Measurements from ENCODE around the gene RAI1. TPM values are rescaled to one million over a fixed set of nuclear protein-coding genes. Genes with fewer than 3 reads are reported as not detected.
A peak's percentile ranks its signal among the peaks of the same experiment; 100 is the strongest.

RAI1 gene
- total and polyA plus RNA-seq, 12 donors = 4.2 to 37.3 (median 26.9) TPM

DNA sequence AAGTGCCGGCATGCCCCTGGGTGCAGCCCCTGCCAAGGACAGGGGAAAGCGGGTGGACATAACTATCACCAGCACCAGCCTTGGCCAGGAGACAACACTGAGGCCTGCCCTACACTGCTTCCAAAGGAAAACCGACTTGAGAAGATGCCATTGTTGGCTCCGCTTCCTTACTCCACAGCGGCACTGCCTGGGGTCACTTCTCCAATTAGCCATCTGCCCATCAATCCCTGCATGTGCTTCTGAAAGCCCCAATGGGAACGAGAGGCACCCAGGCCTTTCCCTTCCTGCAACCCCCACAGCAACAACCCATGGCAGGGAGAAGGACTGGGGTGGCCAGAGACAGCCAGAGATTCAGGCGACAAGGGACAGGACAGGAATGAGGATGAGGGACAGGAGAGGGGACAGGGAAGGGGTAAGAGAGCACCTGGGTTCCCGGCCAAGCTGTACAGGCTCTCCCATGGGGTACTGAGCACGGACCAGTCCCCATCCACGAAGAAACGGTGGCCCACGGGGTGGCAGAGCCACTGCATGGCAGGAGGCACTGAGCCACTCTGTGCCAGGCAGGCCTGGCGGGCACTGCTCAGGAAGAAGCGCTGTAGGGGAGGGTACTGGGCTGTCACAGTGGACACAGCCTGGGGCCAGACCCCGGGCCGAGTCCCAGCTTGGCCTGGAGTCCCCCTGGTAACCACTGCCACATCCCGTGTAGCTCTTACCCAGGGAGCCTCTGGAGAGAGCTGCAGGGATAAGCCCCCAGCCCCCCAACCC is 134.4 kb downstream of the RAI1 start:
- Histone ChIP-seq H3K4me1 (replicated peaks in 1 of 2) (peaks cover 37 to 88% of the 10 kb centered on the region in 2 donors), H3K36me3 (replicated peaks in 1 of 2) (peaks cover 0 to 80% of the 10 kb centered on the region in 2 donors), H3K4me3 (no peak overlapping the region), H3K9me3 (replicated peaks in 1 of 3) (no peaks in the 10 kb centered on the region), H3K27ac (peak overlapping the region in 4 of 5 donors; percentile 17 to 94 (median 72)), H3K27me3 (no peaks in the 10 kb centered on the region)
- peak in 5 of 7 donors; percentile 56 to 72 (median 60) for DNase-seq
- no peak for TF ChIP-seq POLR2A (IDR thresholded peaks at IDR 0.05)
- TF ChIP-seq, protein P1, sequence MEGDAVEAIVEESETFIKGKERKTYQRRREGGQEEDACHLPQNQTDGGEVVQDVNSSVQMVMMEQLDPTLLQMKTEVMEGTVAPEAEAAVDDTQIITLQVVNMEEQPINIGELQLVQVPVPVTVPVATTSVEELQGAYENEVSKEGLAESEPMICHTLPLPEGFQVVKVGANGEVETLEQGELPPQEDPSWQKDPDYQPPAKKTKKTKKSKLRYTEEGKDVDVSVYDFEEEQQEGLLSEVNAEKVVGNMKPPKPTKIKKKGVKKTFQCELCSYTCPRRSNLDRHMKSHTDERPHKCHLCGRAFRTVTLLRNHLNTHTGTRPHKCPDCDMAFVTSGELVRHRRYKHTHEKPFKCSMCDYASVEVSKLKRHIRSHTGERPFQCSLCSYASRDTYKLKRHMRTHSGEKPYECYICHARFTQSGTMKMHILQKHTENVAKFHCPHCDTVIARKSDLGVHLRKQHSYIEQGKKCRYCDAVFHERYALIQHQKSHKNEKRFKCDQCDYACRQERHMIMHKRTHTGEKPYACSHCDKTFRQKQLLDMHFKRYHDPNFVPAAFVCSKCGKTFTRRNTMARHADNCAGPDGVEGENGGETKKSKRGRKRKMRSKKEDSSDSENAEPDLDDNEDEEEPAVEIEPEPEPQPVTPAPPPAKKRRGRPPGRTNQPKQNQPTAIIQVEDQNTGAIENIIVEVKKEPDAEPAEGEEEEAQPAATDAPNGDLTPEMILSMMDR (IDR thresholded peaks at IDR 0.05) = no peak
- WGBS, 4 donors = 54 to 60% (median 59%) methylated on average over 14 to 17 of the region's 17 CpGs
- intact Hi-C loops (cut with DNase I) = loop anchor here in 1 of 2 donors (5.0 kb wide), 1 partner anchor 217 kb away; no protein-coding TSS in a partner anchor

DNA sequence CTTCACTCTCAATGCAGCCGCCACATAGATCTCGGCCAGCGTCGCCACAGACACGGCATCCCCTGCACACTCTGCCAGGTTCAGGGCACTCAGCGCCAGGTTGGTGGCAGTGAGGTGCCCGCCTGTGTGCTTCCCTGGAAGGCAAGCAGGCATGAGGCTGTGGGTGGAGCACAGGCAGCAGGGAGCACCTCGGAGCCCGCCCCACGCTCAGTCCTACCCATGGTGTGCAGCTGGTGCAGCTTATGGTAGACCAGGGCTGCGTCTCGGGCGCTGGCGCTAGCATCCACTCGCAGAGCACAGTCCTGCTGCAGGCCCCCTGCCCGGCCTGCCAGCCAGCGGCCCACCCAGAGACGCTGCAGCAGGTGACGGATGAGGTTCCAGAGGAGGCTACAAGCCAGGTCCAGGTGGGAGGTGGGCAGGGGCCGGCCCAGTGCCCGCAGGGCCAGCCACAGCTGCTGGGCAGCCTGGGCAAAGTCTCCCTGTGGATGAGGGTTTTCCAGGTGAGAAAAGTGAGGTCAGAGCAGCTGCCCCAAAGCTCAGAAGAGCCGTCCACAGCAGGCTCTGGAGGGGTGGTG is 135.1 kb downstream of the RAI1 start:
- intact Hi-C loops (cut with DNase I) = loop anchor here in 1 of 2 donors (5.0 kb wide), 1 partner anchor 216 kb away; no protein-coding TSS in a partner anchor
- no peaks in the 10 kb centered on the region for H3K9me3 ChIP-seq (replicated peaks in 1 of 3)
- TF ChIP-seq POLR2A (IDR thresholded peaks at IDR 0.05) = no peak
- TF ChIP-seq, protein P1 (IDR thresholded peaks at IDR 0.05) = no peak
- H3K27ac ChIP-seq = peak overlapping the region in 2 of 5 donors; percentile 93 to 94
- no peak overlapping the region for H3K4me3 ChIP-seq
- H3K27me3 ChIP-seq = no peaks in the 10 kb centered on the region
- DNase-seq = peak in 4 of 7 donors; percentile 38 to 65 (median 47)
- peaks cover 42 to 84% of the 10 kb centered on the region in 2 donors for H3K4me1 ChIP-seq (replicated peaks in 1 of 2)
- peaks cover 0 to 80% of the 10 kb centered on the region in 2 donors for H3K36me3 ChIP-seq (replicated peaks in 1 of 2)
- 65 to 100% (median 79%) methylated on average over 1 to 22 of the region's 22 CpGs for WGBS, 4 donors

DNA sequence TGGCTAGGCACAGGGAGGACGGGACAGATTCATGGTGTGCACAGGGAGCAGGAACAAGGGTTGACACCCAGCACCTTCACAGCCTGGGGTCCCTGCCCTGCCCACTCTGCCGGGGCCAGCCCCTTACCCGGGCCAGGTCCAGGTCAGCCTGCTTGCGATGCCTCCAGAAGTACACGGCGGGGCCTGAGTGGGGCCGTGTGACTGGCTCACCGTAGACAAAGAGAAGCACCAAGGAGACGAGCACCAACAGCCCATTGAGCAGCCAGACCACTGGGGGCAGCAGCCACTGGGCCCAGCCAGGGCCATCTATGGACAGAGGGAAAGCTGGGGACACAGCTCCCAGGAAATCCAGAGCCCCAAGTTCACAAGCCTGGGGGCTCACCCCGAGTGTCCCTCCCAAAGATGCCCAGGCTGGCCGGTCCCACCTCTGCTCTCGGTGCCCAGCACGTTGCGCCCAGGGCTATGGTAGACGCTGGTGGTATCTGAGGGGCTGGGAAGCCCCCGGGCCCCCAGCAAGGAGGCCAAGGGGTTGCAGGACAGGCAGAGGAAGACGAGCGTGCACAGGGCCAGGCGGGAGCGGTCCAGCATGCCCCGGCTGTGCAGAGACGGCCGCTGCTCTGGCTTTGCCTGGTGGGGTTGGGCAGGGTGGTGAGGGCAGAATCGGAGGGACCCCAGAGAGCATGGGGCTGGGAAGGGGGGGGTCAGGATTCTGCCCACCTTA is 135.7 kb downstream of the RAI1 start:
- peak overlapping the region in 4 of 5 donors; percentile 26 to 94 (median 82) for H3K27ac ChIP-seq
- peaks cover 46 to 83% of the 10 kb centered on the region in 2 donors for H3K4me1 ChIP-seq (replicated peaks in 1 of 2)
- 75 to 82% (median 78%) methylated on average over 12 to 24 of the region's 24 CpGs for WGBS, 4 donors

More for the DNA sequence above, 135.7 kb downstream of the RAI1 start:
- Histone ChIP-seq H3K9me3 (replicated peaks in 1 of 3) (no peaks in the 10 kb centered on the region), H3K4me3 (no peak overlapping the region), H3K27me3 (no peaks in the 10 kb centered on the region), H3K36me3 (replicated peaks in 1 of 2) (peaks cover 0 to 78% of the 10 kb centered on the region in 2 donors)
- TF ChIP-seq, protein P1 (IDR thresholded peaks at IDR 0.05) = peak in 1 of 6 experiments; percentile 22
- no peak for TF ChIP-seq POLR2A (IDR thresholded peaks at IDR 0.05)
- DNase-seq = peak in 1 of 7 donors; percentile 60
- intact Hi-C loops (cut with DNase I) = loop anchor here in 1 of 2 donors (5.0 kb wide), 1 partner anchor 215 kb away; no protein-coding TSS in a partner anchor

Measured in adrenal gland (tissue), 12 donors.